A549 (cell line): ENCODE results near the gene PCDH15. TPM values are rescaled to one million over a fixed set of nuclear protein-coding genes. Genes with fewer than 3 reads are reported as not detected.

Source experiments
- ATAC-seq, 2 experiments: fragments of 200-7000 bp in 1 of 2; fragments of >200 bp in 1 of 2; cut with Nextera tagmentation in 1 of 2; cut with Tn5 transposase in 1 of 2; 3 replicates each; pipeline versions ENCODE4 v1.8.0 to v1.9.1; 2018 to 2020; ENCODE audit warnings: mild to moderate bottlenecking in 1 of 2, moderate library complexity in 1 of 2
- CTCF ChIA-PET: fragments of 300-600 bp; sonication (Branson Sonifier 250); formaldehyde crosslinking; extraction: SDS; loops from one replicate; lab custom pipeline; 2021; ENCODE audit warnings: antibody characterized with exemption, inconsistent platforms; lab: Yijun Ruan, JAX
- POLR2A ChIA-PET: fragments of 350-600 bp; formaldehyde crosslinking; extraction: SDS; loops from one replicate; lab custom pipeline; 2021; ENCODE audit warnings: antibody characterized with exemption, inconsistent platforms; lab: Yijun Ruan, JAX
- DNase-seq, 2 experiments: peaks; one replicate each; pipeline versions ENCODE4 v3.0.0 to v3.0.0-alpha.2; 2011 to 2016; ENCODE audit warnings: low read depth in 1 of 2, low spot score in 1 of 2
- FAIRE-seq: peaks from 2 replicates; lab custom pipeline; 2011; peaks lifted over from hg19 to GRCh38; lab: Jason Lieb, UNC
- H3K27ac ChIP-seq, 2 experiments: fragments of >200 bp; sonication (Bioruptor Twin); formaldehyde crosslinking; 3 replicates each; pipeline ENCODE4 v1.5.1; 2016 to 2017
- H3K4me1 ChIP-seq: fragments of >200 bp; sonication (Bioruptor Twin); formaldehyde crosslinking; 3 replicates; pipeline ENCODE4 v1.6.1; 2016
- H3K4me2 ChIP-seq: fragments of >200 bp; sonication (Bioruptor Twin); formaldehyde crosslinking; 3 replicates; pipeline ENCODE4 v1.6.1; 2016
- H3K4me3 ChIP-seq: fragments of >200 bp; sonication (Bioruptor Twin); formaldehyde crosslinking; 3 replicates; pipeline ENCODE4 v1.5.1; 2016
- H3K9me3 ChIP-seq: fragments of >200 bp; sonication (Bioruptor Twin); formaldehyde crosslinking; 3 replicates; pipeline ENCODE4 v1.6.1; 2016
- CBX2 ChIP-seq: fragments of 200-600 bp; sonication (generic); IDR thresholded peaks from 2 replicates; pipeline ENCODE4 v1.6.1; 2016; ENCODE audit warnings: low read depth, mild to moderate bottlenecking, borderline replicate concordance
- CBX8 ChIP-seq: fragments of 200-600 bp; sonication (generic); IDR thresholded peaks from 2 replicates; pipeline ENCODE4 v1.6.1; 2016
- CHD4 ChIP-seq: fragments of 200-600 bp; sonication (generic); IDR thresholded peaks from 2 replicates; pipeline ENCODE4 v1.6.1; 2016; ENCODE audit warnings: antibody characterized with exemption, mild to moderate bottlenecking, borderline replicate concordance
- EP300 ChIP-seq, 2 experiments: fragments of >200 bp; sonication (Bioruptor Twin); formaldehyde crosslinking; IDR thresholded peaks; 2 replicates in 1 of 2; 3 replicates in 1 of 2; pipeline ENCODE4 v1.6.1; 2016 to 2017
- HDAC2 ChIP-seq: fragments of 200-600 bp; sonication (generic); IDR thresholded peaks from 2 replicates; pipeline ENCODE4 v1.6.1; 2016
- JUN ChIP-seq, 2 experiments: fragments of >200 bp; sonication (Bioruptor Twin); formaldehyde crosslinking; IDR thresholded peaks; 2 replicates in 1 of 2; 3 replicates in 1 of 2; pipeline ENCODE4 v1.6.1; 2016 to 2017
- KDM1A ChIP-seq: fragments of 200-600 bp; sonication (generic); IDR thresholded peaks from 2 replicates; pipeline ENCODE4 v1.6.1; 2016; ENCODE audit warnings: low read depth, mild to moderate bottlenecking
- MAFK ChIP-seq: fragments of 450-650 bp; IDR thresholded peaks from 2 replicates; pipeline ENCODE4 v1.6.1; 2014; ENCODE audit not compliant: partially characterized antibody
- NFE2L2 ChIP-seq: fragments of 150-350 bp; conservative IDR thresholded peaks from 2 replicates; pipeline ENCODE4 v1.6.1; 2014; ENCODE audit warnings: low read length
- NPAS2 ChIP-seq: fragments of 250-450 bp; sonication (Bioruptor Pico); IDR thresholded peaks from 2 replicates; pipeline ENCODE4 v1.8.0; 2022; ENCODE audit warnings: mild to moderate bottlenecking, moderate library complexity, borderline replicate concordance
- POLR2A ChIP-seq: IDR thresholded peaks from 2 replicates; pipeline ENCODE4 v1.6.1; 2012; ENCODE audit warnings: mild to moderate bottlenecking, low read length
- RARB ChIP-seq: fragments of 250-450 bp; sonication (Bioruptor Pico); IDR thresholded peaks from 2 replicates; pipeline ENCODE4 v1.8.0; 2021; ENCODE audit warnings: mild to moderate bottlenecking, moderate library complexity
- RCOR1 ChIP-seq: fragments of 150-350 bp; IDR thresholded peaks from 2 replicates; pipeline ENCODE4 v1.6.1; 2014; ENCODE audit warnings: antibody characterized with exemption, low read length, low read depth
- RFX5 ChIP-seq: fragments of 450-650 bp; IDR thresholded peaks from 2 replicates; pipeline ENCODE4 v1.7.1; 2014; ENCODE audit warnings: antibody characterized with exemption, mild to moderate bottlenecking, moderate library complexity
- SMC3 ChIP-seq: fragments of >200 bp; sonication (Bioruptor Twin); formaldehyde crosslinking; IDR thresholded peaks from 3 replicates; pipeline ENCODE4 v1.6.1; 2018; ENCODE audit warnings: inconsistent platforms
- SREBF2 ChIP-seq: fragments of 450-650 bp; IDR thresholded peaks from 2 replicates; pipeline ENCODE4 v1.6.1; 2014; ENCODE audit warnings: mild to moderate bottlenecking, moderate library complexity
- ZFP36 ChIP-seq: fragments of 450-650 bp; IDR thresholded peaks from 2 replicates; pipeline ENCODE4 v1.6.1; 2014; ENCODE audit warnings: borderline replicate concordance; ENCODE audit not compliant: partially characterized antibody
- ZNF302 ChIP-seq: fragments of 250-450 bp; sonication (Bioruptor Pico); IDR thresholded peaks from 2 replicates; pipeline ENCODE4 v1.9.0; 2021; ENCODE audit warnings: inconsistent platforms, mild to moderate bottlenecking, moderate library complexity
- ZSCAN20 ChIP-seq: fragments of 250-450 bp; sonication (Bioruptor Pico); IDR thresholded peaks from 2 replicates; pipeline ENCODE4 v1.8.0; 2022; ENCODE audit warnings: mild to moderate bottlenecking, moderate library complexity
- WGBS: methylation state at CpG from one replicate; pipeline ENCODE4 v1.1.6; 2017; ENCODE audit errors: missing lambda C conversion rate; 5-methylcytosine and 5-hydroxymethylcytosine counted together
- polyA plus RNA-seq, 4 experiments: library from polyadenylated mRNA; depleted of rRNA in 3 of 4; stranded (reverse); fragments of >200 nt; fragmentation: RNase III in 1 of 4; extraction: RNeasy Plus Mini Kit Qiagen cat#74134 plus additional on column Dnase treatment in 1 of 4; gene quantifications; 2 replicates in 3 of 4; 3 replicates in 1 of 4; pipeline ENCODE4 v1.2.3, GENCODE V29; 2011 to 2017
- TF ChIP-seq, protein P1 (sequence below): fragments of 150-350 bp; IDR thresholded peaks from 2 replicates; pipeline ENCODE4 v1.6.1; 2014; ENCODE audit warnings: low read depth, mild to moderate bottlenecking, low read length
- TF ChIP-seq, protein P2 (sequence below): IDR thresholded peaks from 2 replicates; pipeline ENCODE4 v1.6.1; 2012; ENCODE audit warnings: low read depth, borderline replicate concordance
- TF ChIP-seq, protein P3 (sequence below): fragments of 450-650 bp; IDR thresholded peaks from 2 replicates; pipeline ENCODE4 v1.6.1; 2014; ENCODE audit warnings: antibody characterized with exemption
- TF ChIP-seq, protein P4 (sequence below): fragments of 200-600 bp; sonication (generic); IDR thresholded peaks from 2 replicates; pipeline ENCODE4 v1.6.1; 2016; ENCODE audit warnings: antibody characterized with exemption, mild to moderate bottlenecking, moderate library complexity
- TF ChIP-seq, protein P5 (sequence below): IDR thresholded peaks from 2 replicates; pipeline ENCODE4 v1.6.1; 2012
- TF ChIP-seq, protein P6 (sequence below): fragments of 250-450 bp; sonication (Bioruptor Pico); IDR thresholded peaks from 2 replicates; pipeline ENCODE4 v1.5.0; 2020; ENCODE audit warnings: low read depth, mild to moderate bottlenecking, moderate library complexity

Gene PCDH15
- polyA plus RNA-seq, 2 of the 4 experiments (the other 2 are of a cell fraction), result 0.03 TPM; not detected in 1

DNA sequence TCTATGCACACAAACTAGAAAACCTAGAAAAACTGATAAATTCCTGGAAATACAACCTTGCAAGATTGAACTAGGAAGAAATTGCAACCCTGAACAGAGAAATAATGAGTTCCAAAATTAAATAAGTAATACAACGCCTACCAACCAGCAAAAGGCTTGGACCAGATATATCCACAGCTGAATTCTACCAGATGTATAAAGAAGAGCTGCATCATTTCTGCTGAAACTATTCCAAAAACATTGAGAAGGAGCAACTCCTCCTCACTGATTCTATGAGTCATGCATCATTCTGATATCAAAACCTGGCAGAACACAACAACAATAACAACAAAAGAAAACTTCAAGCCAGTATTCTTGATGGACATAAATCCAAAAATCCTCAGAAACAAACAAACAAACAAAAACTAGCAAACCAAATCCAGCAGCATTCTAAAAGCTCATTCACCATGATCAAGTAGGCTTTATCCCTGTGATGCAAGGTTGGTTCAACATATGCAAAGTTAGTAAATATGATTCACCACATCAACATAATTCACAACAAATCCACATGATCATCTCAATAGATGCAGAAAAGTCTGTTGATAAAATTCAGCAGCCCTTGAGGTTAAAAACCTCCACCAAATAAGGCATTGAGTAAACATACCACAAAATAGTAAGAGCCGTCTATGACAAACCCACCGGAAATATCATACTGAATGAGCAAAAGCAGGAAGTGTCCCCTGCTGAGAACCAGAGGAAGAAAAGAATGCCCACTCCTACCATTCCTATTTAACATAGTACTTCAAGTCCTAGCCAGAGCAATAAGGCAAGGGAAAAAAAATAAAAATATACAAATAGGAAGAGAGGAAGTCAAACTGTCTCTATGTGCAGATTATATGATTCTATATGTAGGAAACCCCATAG, 98.2 kb downstream of the PCDH15 start:
- ChIA-PET CTCF (no interaction called here), POLR2A (no interaction called here)
- WGBS, result 40% methylated on average over 3 of the region's 3 CpGs
- DNase-seq, result no peak
- FAIRE-seq, result no peak
- TF ChIP-seq CBX2 (no peak), RCOR1 (no peak), KDM1A (no peak), SREBF2 (no peak), CHD4 (no peak), RARB (CRISPR knock-in tag) (no peak), ZNF302 (CRISPR knock-in tag) (no peak), MAFK (no peak), CBX8 (no peak), ZFP36 (no peak), ZSCAN20 (no peak), EP300 (IDR thresholded peaks at IDR 0.05) (no peak)
- TF ChIP-seq, protein P1, sequence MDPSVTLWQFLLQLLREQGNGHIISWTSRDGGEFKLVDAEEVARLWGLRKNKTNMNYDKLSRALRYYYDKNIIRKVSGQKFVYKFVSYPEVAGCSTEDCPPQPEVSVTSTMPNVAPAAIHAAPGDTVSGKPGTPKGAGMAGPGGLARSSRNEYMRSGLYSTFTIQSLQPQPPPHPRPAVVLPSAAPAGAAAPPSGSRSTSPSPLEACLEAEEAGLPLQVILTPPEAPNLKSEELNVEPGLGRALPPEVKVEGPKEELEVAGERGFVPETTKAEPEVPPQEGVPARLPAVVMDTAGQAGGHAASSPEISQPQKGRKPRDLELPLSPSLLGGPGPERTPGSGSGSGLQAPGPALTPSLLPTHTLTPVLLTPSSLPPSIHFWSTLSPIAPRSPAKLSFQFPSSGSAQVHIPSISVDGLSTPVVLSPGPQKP, result no peak
- TF ChIP-seq, protein P2, sequence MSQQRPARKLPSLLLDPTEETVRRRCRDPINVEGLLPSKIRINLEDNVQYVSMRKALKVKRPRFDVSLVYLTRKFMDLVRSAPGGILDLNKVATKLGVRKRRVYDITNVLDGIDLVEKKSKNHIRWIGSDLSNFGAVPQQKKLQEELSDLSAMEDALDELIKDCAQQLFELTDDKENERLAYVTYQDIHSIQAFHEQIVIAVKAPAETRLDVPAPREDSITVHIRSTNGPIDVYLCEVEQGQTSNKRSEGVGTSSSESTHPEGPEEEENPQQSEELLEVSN, result no peak
- TF ChIP-seq, protein P3, sequence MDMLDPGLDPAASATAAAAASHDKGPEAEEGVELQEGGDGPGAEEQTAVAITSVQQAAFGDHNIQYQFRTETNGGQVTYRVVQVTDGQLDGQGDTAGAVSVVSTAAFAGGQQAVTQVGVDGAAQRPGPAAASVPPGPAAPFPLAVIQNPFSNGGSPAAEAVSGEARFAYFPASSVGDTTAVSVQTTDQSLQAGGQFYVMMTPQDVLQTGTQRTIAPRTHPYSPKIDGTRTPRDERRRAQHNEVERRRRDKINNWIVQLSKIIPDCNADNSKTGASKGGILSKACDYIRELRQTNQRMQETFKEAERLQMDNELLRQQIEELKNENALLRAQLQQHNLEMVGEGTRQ, result no peak
- Histone ChIP-seq H3K4me1 (no peaks in the 10 kb centered on the region), H3K27ac (no peak overlapping the region), H3K9me3 (no peaks in the 10 kb centered on the region), H3K4me2 (no peak overlapping the region), H3K4me3 (no peak overlapping the region)
- ATAC-seq, result no peak

DNA sequence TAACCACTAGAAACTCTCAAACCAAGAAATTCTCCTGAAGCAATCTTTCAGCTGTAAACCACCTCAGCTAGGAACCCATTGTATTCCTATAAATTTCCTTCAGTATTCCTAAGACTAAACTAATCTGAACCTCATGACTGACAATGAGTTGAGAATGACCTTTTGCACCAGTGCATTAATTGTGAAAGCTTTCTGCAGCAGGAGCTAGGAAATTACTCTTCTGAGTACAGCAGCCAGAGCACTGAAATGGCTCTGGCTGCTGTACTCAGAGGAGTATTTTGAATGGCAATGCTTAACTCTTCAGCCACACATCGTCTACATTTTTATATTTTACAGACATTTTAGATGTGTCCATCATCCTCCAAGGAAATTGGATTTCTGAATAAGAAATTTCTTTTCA, 109.7 kb downstream of the PCDH15 start:
- no peak for DNase-seq
- POLR2A ChIA-PET, result no interaction called here
- CTCF ChIA-PET, result no interaction called here
- no peak for FAIRE-seq
- Histone ChIP-seq H3K4me2 (no peak overlapping the region), H3K9me3 (no peaks in the 10 kb centered on the region), H3K27ac (no peak overlapping the region), H3K4me3 (no peak overlapping the region), H3K4me1 (no peaks in the 10 kb centered on the region)
- WGBS, result 4% methylated on average over 1 of the region's 1 CpG
- TF ChIP-seq KDM1A (no peak), NFE2L2 (no peak), JUN (IDR thresholded peaks at IDR 0.05) (no peak), CBX8 (no peak), SMC3 (no peak), NPAS2 (CRISPR knock-in tag) (no peak), ZNF302 (CRISPR knock-in tag) (no peak), CHD4 (no peak), POLR2A (no peak), HDAC2 (no peak), RFX5 (no peak), MAFK (no peak)
- TF ChIP-seq, protein P4, sequence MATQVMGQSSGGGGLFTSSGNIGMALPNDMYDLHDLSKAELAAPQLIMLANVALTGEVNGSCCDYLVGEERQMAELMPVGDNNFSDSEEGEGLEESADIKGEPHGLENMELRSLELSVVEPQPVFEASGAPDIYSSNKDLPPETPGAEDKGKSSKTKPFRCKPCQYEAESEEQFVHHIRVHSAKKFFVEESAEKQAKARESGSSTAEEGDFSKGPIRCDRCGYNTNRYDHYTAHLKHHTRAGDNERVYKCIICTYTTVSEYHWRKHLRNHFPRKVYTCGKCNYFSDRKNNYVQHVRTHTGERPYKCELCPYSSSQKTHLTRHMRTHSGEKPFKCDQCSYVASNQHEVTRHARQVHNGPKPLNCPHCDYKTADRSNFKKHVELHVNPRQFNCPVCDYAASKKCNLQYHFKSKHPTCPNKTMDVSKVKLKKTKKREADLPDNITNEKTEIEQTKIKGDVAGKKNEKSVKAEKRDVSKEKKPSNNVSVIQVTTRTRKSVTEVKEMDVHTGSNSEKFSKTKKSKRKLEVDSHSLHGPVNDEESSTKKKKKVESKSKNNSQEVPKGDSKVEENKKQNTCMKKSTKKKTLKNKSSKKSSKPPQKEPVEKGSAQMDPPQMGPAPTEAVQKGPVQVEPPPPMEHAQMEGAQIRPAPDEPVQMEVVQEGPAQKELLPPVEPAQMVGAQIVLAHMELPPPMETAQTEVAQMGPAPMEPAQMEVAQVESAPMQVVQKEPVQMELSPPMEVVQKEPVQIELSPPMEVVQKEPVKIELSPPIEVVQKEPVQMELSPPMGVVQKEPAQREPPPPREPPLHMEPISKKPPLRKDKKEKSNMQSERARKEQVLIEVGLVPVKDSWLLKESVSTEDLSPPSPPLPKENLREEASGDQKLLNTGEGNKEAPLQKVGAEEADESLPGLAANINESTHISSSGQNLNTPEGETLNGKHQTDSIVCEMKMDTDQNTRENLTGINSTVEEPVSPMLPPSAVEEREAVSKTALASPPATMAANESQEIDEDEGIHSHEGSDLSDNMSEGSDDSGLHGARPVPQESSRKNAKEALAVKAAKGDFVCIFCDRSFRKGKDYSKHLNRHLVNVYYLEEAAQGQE, result no peak
- TF ChIP-seq, protein P5, sequence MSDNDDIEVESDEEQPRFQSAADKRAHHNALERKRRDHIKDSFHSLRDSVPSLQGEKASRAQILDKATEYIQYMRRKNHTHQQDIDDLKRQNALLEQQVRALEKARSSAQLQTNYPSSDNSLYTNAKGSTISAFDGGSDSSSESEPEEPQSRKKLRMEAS, result no peak
- TF ChIP-seq, protein P6, sequence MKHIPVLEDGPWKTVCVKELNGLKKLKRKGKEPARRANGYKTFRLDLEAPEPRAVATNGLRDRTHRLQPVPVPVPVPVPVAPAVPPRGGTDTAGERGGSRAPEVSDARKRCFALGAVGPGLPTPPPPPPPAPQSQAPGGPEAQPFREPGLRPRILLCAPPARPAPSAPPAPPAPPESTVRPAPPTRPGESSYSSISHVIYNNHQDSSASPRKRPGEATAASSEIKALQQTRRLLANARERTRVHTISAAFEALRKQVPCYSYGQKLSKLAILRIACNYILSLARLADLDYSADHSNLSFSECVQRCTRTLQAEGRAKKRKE (CRISPR knock-in tag), result no peak
- TF ChIP-seq, protein P1, result no peak
- no peak for ATAC-seq
